HG03460 (cell line): ENCODE data around the gene SLC6A7.

ENCODE experiments used
- ATAC-seq: cut with Tn5 transposase; IDR thresholded peaks from one replicate; pipeline ENCODE4 v1.9.1; 2021; ENCODE audit not compliant: unreplicated experiment

The SLC6A7 gene

DNA sequence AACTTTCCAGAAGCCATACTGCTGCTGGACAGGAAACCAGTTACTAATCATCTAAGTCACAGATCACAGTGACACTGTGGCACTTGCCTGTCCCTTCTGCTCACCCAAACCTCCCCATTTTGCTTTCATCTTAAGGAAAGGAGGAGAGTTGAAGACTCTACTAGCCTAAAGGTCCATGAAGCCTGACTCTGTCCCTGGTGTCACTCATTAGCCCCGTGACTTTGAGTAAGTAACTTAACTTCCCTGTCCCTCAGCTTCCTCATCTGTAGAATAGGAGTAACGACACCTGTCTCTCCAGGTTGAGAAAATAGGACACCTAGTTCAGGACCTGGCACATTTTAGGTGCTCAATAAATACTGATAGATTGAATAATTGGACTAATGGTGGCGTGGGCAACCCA, 536 bp upstream of the SLC6A7 start:
- no peak for ATAC-seq

DNA sequence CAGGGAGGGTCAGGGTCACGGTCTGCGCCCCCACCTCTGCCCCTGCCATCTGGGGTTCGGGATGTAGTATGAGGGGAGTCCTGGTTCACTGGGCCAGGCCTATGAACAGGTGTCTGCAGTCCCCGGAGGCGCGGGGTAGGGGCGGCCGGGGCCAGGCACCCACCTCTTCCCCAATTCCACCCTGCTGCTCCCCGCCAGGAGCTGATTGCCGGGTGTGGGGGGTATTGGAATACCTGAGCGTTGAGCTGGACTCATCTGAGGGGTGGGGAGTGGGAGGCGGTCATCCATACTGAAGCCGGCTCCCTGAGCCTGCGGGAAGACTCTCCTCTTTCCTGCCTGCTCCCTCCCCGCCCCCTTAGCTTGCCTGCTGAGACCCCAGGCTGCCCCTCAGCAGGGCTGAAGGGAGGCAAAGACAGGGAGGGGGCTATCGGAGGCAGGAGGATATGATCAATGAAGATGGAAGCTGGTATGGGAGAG, 679 bp downstream of the SLC6A7 start:
- no peak for ATAC-seq

DNA sequence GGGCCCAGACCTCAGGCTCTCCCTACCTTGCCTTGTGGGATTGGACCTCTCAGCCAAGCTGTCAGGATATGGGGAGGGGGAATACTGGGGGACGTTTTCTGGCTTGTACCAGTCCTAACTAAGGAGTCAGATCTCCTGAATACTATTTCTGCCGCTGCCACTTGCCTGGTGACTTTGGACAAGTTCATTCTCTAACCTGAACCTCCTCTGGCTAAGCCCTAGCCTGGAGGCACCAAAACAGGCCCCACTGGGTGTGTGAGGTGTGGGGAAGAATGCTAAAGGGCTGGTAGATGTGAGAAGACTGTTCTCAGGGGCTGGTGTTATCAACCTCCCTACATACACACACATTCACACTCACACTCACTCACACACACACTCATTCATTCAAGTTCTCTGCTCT, 1.1 kb downstream of the SLC6A7 start:
- ATAC-seq = no peak

- ATAC-seq = no peak
Observed at GRCh38 chr5:150192462-150192861, 2.6 kb downstream of the SLC6A7 start.

DNA sequence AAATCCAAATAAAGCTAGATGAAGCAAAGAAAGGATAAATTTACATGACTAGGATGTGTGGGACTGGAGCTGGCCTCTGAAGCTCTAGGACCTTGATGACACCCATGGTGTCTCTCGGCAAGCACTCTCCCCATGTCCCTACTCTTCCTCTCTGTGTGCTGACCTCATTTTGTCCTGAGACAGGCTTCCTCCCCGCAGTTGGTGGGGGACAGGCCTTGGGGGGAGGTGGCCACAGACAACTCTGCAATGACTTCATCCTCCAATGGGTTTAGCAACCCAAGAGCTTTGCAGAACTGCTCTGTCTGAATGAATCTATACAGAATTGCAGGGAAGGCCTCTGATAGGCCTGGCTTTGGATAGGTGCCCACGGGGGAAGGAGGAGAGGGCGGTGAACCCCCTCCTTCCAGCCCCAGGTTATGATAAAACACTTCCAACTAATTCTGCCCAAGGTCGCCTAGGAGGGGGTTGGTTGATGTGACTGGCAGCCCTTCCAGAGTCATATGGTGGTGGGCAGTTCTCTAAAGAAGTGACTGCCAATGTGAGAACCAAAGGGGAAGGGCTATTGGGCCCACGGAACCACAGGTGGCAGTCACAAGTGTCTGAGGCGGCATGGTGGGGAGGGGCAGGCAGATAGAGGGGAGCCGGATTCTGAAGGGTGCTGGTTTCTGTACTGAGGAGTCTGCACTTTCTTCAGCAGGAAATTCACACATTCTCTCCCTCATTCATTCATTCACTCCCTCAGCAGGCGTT, 6.0 kb downstream of the SLC6A7 start:
- no peak for ATAC-seq

DNA sequence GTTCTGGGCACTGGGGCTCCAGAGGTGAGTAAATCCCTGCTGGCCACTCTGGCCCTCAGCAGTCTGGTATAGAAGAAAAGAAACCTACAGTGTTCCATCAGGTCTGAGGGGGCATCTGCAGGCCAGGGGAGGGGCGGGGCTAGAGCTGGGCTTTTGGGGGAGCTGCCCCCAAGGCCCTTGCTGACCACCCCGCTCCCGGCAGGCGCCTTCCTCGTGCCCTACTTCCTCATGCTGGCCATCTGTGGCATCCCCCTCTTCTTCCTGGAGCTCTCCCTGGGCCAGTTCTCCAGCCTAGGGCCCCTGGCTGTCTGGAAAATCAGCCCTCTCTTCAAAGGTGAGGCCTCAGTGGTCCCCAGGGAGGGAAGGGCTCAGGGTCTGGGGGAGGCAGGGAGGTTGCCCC, 6.7 kb downstream of the SLC6A7 start:
- no peak for ATAC-seq

DNA sequence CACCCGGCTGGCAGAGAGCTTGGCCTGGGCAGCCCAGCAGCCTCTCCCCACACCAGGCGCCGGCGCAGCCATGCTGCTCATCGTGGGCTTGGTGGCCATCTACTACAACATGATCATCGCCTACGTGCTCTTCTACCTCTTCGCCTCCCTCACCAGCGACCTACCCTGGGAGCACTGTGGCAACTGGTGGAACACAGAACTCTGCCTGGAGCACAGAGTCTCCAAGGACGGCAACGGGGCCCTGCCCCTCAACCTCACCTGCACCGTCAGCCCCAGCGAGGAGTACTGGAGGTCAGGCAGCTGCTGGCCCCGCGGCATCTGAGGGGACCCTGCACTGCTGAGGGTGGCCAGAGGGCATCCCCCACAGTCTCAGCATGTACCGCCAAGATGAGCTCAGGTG, 7.1 kb downstream of the SLC6A7 start:
- no peak for ATAC-seq

DNA sequence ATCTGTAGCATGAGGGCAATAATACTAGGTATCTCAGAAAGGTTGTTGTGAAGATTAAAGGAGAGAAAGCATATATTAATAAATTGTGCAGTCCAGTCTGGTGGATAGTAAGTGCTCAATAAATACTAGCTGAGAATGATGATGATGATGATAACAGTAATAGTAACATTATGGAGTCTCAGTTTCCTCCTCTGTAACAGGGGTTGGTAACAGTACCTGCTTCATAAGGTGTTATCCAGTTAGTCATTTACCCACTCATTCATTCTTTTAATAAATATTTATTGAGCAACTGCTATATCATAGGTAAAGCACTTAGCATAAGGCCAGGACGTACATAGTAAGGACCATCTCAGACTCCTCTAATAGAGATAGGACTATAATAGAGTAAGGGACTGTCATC, 7.6 kb downstream of the SLC6A7 start:
- ATAC-seq = no peak

GRCh38 chr5:150202501-150202900, 12.6 kb downstream of the SLC6A7 start:
- no peak for ATAC-seq

DNA sequence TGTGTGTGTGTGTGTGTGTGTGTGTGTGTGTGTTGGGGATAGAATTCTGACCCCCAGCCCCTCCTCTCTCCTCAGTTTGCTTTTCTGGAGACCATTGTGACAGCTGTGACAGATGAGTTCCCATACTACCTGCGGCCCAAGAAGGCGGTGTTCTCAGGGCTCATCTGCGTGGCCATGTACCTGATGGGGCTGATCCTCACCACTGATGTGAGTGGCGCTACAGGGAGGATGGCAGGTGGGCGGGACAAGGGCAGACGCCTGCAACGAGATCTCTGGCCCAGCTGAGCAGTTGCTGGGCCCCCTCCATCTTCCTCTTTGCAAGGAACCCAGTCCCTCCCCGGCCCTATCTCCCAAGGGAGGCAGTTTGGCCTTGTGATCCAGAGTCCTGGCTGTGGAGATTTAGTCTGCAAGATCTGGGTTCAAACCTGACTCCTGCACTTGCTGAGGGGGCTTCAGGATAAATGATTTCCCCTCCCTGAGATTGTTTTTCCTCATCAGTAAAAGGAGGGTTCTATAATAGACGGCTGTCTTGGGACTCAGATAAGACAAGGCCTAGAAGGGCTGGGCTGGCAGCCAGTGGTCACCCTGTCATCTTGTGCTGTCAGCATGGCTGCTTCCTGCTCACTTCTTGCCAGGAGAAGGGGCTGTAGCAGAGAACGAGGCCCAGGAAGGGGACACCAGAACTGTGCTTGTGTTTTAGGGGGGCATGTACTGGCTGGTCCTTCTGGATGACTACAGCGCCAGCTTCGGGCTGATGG, 14.1 kb downstream of the SLC6A7 start:
- ATAC-seq = no peak

GRCh38 chr5:150204590-150204960, 14.7 kb downstream of the SLC6A7 start:
- ATAC-seq = no peak

DNA sequence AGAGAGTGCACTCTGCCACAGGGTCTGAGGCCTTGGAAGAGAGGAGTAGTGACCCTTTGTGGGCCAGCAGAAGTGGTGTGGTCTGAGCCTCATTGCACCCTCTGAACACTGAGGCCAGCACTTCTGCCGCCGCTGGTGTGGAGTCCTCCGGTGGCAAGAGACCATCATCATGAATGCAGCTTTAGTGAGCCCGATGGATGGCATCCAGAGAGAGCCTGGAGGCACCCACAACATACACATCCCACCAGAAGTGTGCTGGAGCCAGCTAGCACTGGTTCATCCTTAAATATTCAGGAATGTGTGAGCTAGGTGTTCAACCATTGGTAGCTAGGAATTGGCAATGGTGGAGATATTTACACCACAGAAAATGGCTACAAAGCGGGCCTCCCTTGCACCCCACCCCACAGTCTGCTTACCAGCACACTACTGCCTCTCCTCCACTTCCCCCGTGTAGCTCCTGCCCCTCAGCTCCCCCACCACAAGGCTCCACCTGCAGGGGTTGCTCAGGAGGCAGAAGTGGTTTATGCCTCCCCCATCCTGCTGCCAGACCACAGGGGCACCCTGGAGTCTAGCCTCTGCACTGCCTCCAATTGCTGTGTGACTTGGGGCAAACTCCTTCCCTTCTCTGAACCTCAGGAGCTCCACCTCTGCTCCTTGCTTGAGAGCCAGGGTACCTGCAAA, 16.4 kb downstream of the SLC6A7 start:
- ATAC-seq = no peak

DNA sequence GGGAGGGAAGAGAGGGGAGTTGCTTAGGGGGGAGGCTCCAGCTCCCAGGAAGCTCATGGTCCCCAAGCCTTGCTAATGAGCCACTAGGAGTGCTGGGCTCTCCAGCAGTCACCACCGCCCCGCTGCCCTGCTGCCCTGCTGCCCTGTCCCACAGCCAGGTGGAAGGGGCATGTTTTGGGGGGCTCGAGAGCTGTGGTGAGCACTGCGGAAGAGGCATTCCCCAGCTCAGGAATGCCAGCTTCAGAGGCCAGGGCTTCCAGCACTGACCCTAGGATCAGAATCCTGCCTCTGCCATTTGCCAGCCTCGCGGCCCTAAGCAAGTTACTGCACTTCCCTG, 16.9 kb downstream of the SLC6A7 start:
- ATAC-seq = no peak

- no peak for ATAC-seq
Observed at GRCh38 chr5:150208187-150209098, 18.6 kb downstream of the SLC6A7 start.

DNA sequence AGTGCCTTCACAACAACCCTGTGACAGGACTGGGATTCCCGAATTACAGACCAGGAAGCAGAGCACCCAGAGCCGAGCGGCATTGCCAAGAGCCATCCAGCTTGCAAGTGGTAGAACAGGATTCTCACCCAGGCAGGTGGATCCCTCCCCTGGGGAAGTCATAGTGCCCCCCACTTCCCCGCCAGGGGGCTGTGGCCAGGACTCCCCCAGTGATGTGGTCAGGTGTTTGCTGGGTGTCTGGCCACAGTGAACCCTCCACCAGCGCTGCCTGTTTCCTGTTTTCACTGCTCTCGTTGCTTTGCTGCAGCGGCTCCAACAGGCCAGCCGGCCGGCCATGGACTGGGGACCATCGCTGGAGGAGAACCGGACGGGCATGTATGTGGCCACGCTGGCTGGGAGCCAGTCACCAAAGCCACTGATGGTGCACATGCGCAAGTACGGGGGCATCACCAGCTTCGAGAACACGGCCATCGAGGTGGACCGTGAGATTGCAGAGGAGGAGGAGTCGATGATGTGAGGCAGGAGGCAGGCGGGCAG, 19.3 kb downstream of the SLC6A7 start:
- ATAC-seq = no peak

- no peak for ATAC-seq
Observed at GRCh38 chr5:150210644-150211043, 20.8 kb downstream of the SLC6A7 start.

DNA sequence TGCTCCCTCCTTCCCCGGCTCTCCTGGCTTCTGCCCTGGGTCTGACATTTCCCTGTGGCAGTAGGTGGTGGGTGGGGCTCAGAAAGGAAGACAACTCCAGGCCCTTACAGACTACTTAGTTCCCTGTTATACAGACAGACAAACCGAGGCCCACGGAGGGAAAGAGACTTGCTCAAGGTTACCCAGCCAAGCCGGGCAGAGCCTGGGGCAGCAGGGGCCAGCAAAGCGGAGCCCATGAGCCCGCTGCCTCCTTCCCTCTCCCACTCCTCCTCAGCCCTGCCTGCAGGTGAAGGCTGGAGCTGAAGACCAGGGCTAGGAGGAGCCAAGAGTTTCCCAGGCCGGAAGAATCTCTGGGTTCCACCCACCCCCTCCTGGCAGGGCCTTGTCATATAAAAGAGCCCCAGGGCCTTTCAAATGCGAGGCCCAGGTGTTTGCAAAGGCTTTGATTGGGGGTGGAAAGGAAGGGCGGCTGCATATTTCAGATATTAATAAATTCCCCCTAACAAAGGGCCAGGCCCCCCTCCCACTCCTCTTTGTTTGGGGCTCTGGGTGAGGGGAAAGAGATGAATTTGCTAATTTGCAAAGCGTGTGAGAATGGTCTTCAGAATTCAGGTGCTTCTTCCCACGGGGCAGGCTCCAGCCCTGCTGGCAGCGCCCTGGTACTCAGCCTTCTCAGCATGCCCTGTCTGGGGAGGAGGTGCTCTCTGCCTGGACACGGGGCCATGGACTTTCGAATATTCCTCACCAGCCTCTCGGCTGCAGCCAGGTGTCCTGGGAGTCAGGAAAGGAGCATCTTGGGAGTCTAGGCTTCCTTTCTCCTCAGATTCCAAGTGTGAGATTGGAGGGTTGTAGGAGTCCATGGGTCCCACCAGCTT, 21.5 kb downstream of the SLC6A7 start:
- no peak for ATAC-seq

- ATAC-seq = no peak
Observed at GRCh38 chr5:150213530-150213929, 23.7 kb downstream of the SLC6A7 start.

DNA sequence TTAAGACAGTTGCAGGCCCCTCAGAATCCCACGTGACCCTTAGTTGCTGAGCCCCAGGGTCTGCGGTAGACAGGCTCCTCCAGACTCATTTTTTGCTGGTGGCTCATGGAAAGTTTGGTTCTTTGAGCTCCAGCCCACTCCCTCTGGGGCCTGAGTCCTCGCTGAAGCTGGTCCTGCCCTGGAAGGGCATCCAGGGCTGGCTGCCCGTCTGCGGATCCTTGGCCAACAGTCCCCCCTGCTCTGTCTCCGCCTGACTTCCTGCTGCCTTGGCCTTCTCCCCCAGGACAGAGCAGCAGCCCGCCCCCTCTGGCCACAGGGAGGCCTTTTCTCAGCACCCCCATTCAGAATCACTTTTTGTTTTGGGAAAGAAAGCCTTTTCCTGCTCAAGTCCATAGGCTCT, 24.4 kb downstream of the SLC6A7 start:
- no peak for ATAC-seq
